G401 (cell line): Measurements from ENCODE around the gene SMC2. TPM values are rescaled to one million over a fixed set of nuclear protein-coding genes. Genes with fewer than 3 reads are reported as not detected.

Experiments used
- DNase-seq: peaks from one replicate; pipeline ENCODE4 v3.0.0-alpha.2; 2015; ENCODE audit warnings: low spot score
- in situ Hi-C: cut with HindIII; loops from 2 replicates; pipeline ENCODE4 v1.10.0; 2016; ENCODE audit warnings: low sequenced_read_pairs, mixed read lengths
- total RNA-seq: library from RNA; depleted of rRNA; stranded (reverse); fragments of >200 nt; shearing (Covaris generic); gene quantifications from 2 replicates; pipeline ENCODE4 v1.2.3, GENCODE V29; 2014; rRNA removed

The SMC2 gene
- 8.5 and 12.1 TPM in 2 replicates for total RNA-seq

DNA sequence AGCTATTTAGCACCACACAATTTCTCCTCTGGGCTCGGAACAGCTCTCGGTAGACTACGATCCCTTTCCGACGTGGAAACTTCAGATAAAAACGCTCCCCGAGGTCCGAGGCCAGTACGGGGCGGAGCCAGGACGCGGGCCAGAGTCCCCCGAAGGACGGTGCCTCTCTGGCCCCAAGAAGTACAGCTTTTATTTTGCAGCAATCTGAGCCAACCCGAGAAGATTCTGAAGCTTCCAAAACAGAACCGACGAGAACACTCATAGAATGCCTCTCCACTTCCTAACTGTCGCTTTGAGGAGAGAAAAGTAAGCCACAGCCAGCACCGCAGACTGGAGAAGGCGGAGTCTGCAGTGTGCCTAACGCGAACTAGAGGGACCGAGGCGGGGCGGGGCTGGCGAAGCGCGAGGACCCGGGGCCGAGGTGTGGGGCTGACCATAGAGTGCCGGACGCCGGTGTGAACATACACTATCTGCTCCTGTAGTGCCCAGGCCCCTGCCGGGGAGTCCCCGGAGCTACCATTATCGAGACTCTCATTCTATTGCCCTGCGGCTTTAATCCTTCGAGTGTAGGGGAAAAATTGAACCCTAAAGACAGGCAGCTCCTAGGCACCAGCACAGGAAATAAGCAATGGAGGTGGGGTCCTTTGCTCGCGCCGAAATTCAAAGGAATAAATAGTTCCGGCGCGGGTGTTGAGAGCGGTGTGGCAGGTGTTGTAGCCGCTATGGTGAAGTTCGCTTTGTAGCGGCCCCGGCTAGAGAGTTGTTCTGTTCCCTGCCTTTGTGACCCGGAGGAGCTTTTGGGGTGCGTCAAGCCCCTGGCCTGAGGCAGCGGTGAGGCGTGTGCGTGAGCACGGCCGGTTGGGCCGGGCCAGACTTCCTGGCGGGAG is at the start of gene SMC2:
SMC2 (plus strand) TSS at position 663 of the 887 bp plus-strand sequence. CDS start 1,076 bp downstream, outside the sequence.
- peak; percentile 95 for DNase-seq
- in situ Hi-C loops, result no loop called here

DNA sequence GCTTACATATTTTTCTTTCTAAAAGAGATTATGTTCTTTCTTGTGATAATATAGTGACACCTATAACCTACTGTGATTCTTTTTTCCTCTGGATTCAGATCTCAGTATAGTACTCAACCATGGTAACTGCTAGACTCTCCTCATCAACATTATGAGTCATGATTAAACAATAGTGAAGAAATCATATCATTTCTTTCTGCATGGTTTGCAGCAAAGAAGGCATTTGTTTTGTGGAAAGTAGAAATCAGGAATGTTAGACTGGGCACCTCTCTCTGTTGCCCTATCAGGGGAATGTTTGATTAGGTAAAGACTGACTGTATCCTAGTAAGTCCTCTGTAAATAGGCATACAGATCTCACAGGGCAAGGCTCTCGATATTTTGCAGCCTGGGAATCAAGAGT is 25.6 kb upstream of the SMC2 start:
- in situ Hi-C loops, result no loop called here
- no peak for DNase-seq

- in situ Hi-C loops, result no loop called here
- DNase-seq, result no peak
These were observed 24.8 kb upstream of the SMC2 start for GRCh38 chr9:104069288-104069687.

DNA sequence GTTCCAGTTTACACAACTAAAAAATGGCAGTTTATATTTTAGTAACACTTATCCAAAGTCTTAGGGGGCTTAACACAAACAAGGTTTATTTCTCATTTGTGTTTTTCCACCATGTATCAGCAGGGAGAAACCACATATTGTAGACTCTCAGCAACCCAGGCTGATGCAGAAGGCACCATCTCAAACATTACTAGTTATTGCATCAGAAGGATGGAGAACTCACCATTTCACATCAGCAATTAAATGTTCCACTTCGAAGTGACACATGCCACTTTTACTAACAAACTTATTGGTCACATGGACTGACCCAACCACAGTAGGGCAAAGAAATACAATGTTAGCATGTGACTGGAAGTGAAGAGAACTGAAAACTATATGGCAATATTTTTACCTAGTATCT is 22.5 kb upstream of the SMC2 start:
- in situ Hi-C loops, result no loop called here
- no peak for DNase-seq

DNA sequence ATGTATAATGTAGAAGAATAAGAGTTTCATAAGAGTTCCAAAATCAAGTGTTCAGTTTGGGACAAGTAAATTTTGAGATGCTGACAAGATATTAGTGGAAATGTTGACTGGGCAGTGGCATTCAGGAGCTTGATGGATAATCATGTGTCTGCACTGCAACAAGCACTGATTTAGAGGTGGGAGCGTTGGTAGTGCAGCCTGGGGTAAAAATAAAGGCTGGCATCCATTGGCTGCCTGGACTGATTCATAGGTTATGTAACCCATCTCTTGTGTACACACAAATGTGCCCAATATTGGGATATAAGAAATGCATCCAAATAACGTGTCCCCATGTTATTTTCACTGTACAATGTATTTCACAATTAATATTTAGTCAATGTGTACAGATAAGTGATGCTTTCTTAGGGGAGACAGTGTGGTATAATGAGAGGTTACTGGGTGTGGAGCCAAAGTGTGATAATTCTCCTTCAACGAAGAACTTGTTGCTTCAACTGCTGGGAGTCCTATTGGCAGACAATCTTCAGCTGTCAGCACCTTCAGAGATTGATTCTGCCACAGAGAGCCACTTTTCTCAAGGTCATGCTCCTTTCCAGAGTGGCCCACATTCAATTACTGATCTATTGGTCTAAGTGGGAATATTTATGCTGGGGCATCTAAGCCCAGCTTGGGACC is 20.9 kb upstream of the SMC2 start:
- in situ Hi-C loops, result no loop called here

DNA sequence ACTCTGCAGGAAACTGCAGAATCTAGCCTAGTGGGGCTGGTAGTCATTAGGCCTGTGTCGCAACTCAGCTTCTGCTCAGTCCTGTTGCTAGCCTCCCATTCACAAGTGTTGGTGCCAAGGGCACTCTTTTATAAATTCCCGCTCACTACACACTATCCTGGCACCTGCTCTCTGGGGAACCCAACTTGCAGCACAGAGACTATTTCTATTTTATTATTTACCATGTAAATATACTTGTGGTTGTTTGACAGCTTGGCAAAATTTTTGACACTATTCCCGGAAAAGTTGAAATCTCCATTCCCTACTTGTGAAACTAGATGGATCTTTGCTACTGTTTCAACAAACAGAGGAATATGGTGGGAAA is 20.4 kb upstream of the SMC2 start:
- in situ Hi-C loops, result no loop called here

More for the DNA sequence above, 20.9 kb upstream of the SMC2 start:
- DNase-seq, result no peak

DNA sequence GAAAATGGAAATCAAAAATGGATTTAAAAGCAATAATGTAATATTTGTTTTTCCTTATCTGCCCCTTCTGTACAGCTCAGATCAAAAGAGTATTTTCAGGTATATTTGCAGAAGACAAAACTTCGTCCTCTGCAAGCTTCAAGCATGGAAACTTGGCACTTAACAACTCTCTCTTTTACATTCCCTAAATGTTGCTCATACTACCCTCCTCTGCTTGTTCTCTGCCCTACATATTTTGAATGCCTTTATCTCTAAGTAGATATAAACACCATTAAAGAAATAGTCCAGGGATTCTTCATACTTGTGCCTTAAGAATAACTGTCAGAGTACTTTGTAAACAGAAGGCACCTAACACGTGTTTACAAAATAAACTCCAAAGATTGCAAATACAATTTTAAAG is 19.2 kb upstream of the SMC2 start:
- in situ Hi-C loops, result no loop called here
- no peak for DNase-seq

More for the DNA sequence above, 20.4 kb upstream of the SMC2 start:
- DNase-seq, result no peak

DNA sequence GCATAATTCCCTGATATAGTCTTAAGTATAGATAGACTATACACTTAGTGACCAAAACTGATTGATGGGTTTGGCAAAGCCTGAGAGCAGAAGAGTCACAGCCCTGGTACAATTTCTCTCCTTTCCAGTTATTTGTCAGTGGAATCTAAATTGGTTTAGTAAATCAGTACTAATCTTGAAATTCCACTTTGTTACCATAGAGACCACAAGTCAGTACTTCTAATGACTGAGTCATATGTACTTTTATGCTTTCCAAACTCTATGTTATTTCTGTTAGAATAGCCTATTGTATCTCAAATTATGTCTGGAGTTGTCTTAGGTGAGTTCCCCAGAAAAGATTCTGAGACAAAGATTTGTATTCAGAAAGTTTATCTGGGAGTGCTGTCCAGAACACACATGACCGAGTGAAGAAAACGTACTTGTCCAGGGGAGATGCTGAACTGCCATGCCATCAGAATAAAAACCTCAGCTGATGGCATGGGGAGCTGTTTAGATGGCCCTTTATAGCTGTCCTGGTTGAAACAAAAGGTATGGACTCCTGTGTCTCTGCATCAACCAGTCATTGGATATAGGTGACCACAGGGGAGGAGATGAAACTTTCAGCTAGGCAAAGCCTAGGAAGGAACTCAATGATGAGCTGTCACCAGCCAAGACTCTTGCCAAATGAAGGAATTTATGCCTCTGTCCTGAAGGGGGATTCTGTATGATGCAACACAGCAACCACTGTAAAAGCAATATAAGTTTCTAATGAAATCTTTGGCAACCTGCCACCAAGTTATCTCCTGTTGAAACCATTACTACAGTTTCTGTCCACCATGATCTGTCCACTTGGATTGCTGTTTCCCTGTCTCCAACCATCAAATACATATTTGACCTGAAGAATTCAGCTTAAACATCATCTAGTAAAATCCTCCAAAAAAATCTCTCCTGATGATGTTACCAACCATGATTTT is 18.0 kb upstream of the SMC2 start:
- in situ Hi-C loops, result no loop called here
- no peak for DNase-seq

DNA sequence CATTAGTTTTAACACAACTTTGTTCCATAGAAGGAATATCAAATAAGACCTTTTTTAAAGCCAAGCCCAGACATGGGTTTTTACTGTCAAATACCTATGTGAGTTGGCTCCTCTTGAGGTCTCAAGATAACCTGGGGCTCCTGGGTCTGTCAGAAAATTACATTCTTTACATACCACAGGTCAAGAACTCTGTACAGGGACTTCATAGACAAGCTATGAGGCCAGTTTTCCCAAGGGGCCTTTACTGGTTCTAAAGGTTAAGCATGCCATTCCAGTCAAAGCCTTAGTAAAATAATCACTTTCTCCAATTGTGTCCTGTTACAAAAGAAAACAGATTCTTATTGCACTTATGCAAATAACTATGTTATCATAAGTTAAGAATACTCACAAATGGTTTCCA is 15.5 kb upstream of the SMC2 start:
- in situ Hi-C loops, result no loop called here
- no peak for DNase-seq

DNA sequence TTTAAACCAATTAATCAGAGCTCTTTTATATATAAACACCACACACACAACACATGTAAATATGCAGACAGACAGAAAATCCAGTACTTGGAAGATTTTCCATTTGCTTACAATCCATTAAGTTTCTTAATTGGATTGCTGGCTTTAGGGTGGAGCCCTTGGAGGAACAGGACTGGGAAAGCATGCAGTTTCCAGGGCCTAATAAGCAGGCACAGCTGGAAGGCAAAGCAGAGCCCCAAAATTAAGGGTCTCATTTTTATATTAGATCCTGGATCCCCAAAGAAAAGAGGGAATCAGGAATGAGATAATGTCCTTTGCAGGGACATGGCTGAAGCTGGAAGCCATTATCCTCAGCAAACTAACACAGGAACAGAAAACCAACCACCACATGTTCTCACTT is 13.1 kb upstream of the SMC2 start:
- DNase-seq, result no peak
- in situ Hi-C loops, result no loop called here

- no peak for DNase-seq
- in situ Hi-C loops, result no loop called here
These were observed 11.9 kb upstream of the SMC2 start for GRCh38 chr9:104082168-104082567.

DNA sequence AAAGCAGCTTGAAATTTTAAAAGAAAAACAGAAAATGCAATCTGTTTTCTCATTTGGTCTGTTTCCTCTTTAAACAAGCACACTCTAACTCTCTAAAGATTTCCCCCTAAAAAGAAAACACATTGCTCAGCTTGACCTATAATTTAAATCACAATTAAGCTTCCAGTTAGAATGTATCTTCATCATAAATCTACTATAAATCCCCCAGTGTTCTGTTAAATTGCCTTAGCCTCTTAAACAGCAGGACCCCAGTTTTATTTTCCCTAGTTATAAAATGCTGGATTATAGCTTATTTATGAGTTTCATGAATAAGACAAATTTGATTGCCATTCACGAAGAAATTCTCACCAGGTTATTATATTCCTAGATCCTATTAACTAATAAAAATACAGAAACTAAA is 8.6 kb upstream of the SMC2 start:
- DNase-seq, result no peak
- in situ Hi-C loops, result no loop called here

GRCh38 chr9:104087894-104088293 is 6.2 kb upstream of the SMC2 start:
- in situ Hi-C loops, result no loop called here
- DNase-seq, result no peak

DNA sequence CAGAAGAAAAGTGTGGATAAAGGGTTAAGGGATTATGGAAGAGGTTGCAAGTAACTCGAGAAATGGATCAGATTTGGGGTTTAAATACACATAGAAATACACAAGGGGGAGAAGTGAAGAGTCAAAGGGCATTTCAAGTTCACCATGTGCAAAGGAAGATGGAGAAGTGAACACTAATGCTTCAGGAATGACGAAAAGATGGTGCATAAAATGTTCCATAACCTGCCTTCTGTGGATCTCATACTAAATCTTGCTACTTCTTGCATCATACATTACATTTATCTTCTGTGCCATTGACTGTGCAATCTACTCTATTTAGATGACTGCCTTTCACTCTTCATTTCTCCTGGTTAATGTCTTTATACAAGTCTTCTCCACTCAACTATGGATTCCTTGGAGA is 5.7 kb upstream of the SMC2 start:
- in situ Hi-C loops, result no loop called here
- no peak for DNase-seq

GRCh38 chr9:104090578-104090977 is 3.5 kb upstream of the SMC2 start:
- in situ Hi-C loops, result no loop called here
- no peak for DNase-seq

DNA sequence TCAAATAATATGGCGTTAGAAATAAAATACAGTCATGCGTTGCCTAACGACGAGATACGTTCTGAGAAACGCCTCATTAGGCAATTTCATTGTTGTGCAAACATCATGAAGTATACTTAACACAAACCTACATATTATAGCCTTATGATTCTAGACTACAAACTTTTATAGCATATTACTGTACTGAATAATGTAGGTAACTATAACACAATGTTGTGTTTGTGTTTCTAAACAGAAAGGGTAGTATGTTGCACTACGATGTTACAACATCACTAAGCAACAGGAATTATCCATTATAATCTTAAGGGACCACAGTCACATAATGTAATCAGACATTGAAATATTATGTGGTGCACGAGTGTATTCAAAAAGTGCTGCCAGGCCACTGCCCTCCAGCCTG is 3.0 kb upstream of the SMC2 start:
- in situ Hi-C loops, result no loop called here

GRCh38 chr9:104091708-104092107 is 2.4 kb upstream of the SMC2 start:
- in situ Hi-C loops, result no loop called here
- no peak for DNase-seq

More for the DNA sequence above, 3.0 kb upstream of the SMC2 start:
- no peak for DNase-seq

DNA sequence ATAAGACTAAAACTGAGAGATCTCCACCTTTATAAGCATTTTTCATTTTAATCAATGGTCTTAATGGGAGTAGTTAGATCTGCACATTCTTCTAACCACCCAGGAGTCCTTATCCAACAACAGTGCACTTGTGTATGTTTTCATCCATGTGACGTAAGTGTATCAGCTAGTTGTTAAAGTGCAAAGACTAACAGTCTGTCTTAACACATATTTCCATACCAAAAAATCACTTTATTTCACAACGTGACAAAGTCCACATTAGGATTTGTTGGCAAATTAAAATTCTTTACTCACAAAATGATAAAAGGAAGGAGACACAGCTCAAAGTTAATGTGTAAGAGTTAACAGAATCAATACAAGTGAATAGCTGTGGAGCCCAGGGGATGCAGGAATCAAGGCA is 1.9 kb upstream of the SMC2 start:
- in situ Hi-C loops, result no loop called here
- DNase-seq, result no peak

GRCh38 chr9:104092875-104093600 is 1.1 kb upstream of the SMC2 start:
- DNase-seq, result no peak
- in situ Hi-C loops, result no loop called here
